NCI-H187 (cell line): Measurements from ENCODE around the gene SUMF1.

ENCODE experiments used
- DNase-seq, 2 experiments: peaks; one replicate each; lab custom pipeline; 2025; lab: John Stamatoyannopoulos, UW

The SUMF1 gene

GRCh38 chr3:4466741-4467521 lies at the start of gene SUMF1:
TSS of gene SUMF1 (minus strand) at chr3:4467269. CDS start at chr3:4467245, 24 bp downstream.
- peak; percentile 24 to 39 for DNase-seq

- no peak for DNase-seq
Measured at GRCh38 chr3:4515916-4516579, 49.0 kb upstream of the SUMF1 start.

- DNase-seq = no peak
Measured at GRCh38 chr3:4514916-4515315, 47.8 kb upstream of the SUMF1 start.

GRCh38 chr3:4514321-4514720 lies 47.3 kb upstream of the SUMF1 start:
- no peak for DNase-seq

DNA sequence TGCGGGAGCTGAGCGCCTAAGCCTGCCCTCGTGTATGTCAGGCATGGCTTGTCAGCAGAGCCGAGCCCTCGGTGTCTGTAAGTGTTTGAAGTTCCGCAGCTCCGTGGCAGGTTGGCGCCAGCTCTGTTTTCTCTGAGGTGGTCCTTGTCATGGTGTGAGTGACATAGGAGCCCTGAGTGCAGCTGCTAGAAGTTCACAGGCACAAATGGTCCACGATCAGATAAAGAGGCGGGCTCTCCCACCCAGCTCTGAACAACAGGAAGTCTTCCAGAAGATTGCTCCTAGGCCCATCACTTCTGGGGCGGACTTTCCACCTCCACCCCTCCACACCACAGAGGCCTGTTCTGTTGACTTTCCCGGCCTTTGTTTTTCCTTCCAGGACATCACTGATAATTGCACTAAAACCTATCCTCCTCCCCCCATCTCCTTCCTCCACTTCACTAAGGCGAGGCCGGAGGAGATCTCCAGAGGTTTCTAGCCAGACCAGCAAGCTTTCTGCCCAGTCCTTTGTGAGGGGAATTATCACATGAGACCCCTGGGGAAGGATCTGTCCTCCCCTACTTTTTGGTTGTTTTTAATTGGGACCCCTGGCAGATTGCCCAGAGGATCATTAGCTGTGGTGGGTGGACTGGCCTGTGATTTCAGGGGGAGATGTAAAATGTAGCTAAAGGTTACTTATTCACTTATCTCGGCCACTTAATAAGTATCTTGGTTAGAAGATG lies 46.0 kb upstream of the SUMF1 start:
- no peak for DNase-seq

GRCh38 chr3:4511491-4512262 lies 44.6 kb upstream of the SUMF1 start:
- no peak for DNase-seq

- DNase-seq = no peak
Measured at GRCh38 chr3:4509983-4510755, 43.1 kb upstream of the SUMF1 start.

DNA sequence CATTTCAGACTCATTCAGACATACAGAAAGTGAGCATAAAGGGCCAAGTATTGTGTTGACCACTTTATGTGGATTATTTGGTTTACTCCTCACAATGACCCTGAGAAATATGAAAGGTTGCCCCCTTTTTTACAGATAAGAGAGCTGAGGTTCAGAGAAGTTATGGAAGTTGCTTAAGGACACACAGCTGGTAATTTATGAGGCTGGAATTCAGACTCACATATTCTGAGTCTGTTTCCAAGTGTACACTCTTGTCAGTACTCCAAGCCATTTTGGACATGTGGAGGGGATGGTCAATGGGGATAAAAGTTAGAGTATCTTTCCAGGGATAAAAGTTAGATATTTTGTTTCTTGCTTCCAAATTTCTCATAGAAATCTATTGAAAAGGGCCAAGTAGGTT lies 42.0 kb upstream of the SUMF1 start:
- no peak for DNase-seq

- no peak for DNase-seq
Measured at GRCh38 chr3:4508048-4508981, 41.2 kb upstream of the SUMF1 start.

DNA sequence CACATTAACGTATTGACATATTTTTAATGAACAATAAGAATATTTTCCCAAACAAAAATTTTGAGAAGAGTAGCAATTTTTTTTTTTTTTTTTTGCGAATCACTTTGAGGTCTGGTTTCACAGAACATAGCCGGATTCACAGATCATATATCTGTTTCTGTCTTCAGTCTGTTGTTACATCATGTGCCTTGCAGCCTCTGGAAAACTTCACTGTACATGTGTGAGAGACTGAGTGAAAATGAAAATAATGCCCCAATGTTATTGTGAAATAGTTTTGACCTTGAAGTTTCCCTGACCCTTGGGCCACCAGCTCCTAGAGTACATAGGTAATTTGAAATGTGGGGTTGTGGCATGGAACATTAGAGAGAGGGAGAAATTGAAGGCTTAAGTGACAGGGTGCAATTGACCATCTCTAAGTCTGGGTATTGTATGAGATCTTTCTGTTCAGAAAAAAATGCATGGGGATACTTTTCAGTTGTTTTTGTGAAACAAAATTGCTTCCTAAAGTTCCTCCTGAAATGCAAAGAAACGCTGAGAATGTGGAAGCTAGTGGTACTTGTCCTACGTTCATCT lies 40.0 kb upstream of the SUMF1 start:
- no peak for DNase-seq

DNA sequence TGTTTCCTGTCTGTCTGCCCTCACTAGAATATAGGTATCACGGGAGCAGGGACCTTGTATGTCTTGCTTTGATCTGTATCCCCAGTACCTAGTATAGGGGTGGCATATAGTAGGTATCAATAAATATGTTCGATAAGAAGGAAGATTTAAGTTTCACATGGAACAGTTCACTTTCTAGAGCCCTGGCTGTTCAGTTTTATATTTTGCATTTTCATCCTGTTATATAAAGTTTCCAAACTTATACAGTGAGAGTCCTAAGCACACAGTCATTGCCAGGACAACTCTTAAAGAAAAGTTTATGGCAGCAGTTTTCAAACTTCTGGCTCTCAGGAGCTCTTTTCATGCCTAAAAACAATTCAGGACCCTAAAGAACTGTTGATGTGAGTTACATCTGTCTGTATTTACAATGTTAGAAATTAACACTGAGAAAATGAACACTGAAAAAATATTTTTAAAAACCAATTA lies 39.5 kb upstream of the SUMF1 start:
- DNase-seq = no peak

DNA sequence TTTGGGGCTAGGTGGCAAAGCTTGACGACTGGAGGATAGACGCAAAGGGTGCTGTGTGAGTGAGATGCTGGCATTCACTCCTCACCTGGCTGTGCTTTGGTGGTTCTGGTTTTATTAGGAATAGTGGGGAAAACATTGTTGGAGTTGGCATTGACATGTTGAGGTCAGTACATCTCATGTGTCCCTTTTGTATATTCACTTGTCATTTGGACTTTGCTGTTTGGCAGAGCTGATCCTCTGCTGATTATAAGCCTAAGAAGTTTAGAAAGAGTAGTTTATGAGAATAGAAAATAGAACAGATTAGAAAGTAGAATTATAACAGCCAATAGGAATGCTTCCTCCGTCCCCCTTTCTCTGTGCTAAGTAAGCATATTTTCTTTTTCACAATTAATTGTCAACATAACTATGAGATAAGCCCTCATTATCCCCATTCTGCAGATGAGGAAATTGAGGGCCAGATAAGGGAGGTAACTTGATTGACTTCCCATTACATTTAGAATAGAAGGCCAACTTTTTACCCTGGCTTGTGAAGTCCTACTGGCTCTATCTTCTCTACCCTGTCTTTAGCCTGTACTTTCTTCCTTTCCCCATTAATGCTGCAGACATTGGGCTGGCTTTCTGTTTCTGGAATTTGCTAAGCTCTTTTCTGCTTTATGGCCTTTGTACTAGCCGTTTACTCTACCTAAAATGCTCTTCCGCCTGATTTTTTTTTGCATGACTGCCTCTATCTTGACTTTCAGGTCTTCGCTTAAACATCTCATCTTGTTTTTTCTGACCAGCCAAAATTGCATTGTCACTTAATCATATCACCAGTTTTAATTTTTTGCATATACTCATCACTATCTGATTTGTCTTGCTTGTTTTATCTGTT lies 38.9 kb upstream of the SUMF1 start:
- no peak for DNase-seq

- no peak for DNase-seq
Measured at GRCh38 chr3:4504340-4505261, 37.5 kb upstream of the SUMF1 start.

DNA sequence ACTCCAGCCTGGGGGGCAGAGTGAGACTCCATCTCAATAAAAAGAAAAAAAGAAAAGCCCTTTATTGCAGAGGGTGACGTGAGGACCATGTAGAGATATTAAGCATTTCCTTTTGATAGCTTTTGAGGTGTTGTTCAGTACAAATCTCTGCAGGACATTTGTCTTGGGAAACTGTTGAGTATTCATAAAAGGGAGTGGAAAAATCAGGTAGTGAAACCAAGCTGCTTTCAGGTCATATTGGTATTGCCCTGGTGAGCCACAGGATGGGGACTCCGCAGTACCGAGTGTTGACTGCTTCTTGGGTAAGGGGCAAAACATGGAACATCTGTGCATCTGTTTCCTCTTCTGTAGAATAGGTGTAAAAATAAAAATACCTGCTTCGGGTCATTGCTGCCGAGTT lies 36.0 kb upstream of the SUMF1 start:
- no peak for DNase-seq

DNA sequence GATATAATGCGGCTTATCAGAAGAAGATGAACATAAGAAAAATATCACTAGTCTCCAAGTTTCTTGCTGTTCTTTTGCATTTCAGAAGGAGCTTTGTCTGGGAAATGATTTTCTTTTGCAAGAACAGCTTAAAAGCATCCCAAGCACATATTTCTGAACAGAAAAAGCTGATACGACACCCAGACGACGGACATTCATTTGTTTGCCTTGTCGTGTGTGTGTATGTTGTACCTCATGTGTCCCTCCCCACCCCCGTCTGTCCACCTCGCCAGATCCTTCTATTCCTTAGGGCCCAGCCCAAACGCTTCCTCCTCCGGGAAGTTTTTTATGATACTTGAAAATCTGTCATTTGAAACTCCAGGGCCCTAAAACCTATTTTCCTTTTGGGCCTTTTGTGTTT lies 34.9 kb upstream of the SUMF1 start:
- no peak for DNase-seq

DNA sequence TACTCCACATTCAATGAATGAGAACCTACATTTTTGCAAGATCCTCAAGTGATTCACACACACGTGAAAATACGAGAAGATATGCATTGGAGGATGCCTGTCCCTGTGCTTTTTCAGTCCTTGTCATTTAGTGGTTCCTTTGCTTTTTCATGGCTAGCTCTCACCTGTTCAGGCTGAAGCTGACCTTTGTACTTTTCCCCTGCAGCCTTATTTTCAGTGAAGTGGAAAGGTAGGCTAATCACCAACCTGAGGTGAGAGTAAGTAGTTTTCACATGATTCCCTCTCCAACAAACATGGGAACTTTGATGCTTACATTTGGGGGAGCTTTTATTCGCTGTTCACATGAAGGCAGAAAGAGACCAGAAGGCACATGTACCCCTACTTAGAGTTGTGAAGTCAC lies 34.4 kb upstream of the SUMF1 start:
- no peak for DNase-seq

- DNase-seq = no peak
Measured at GRCh38 chr3:4498446-4498845, 31.4 kb upstream of the SUMF1 start.

DNA sequence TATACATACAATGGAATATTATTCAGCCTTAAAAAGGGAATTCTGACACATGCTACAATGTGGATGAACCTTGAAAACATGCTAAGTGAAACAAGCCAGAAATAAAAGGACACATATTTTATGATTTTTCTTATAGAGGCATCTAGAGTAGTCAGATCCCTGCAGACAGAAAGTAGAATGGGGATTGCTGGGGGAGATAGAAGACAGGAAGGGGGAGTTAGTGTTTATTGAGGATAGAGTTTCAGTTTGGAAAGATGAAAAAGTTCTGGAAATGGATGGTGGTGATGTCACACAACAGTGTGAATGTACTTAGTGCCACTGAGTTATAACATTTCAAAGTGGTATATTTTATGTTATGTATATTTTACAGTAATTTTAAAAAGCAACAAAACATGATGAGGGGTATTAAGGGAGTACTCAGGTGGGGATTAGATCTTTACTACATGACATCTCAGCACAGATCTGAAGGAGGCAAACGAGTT lies 30.8 kb upstream of the SUMF1 start:
- no peak for DNase-seq
